NCI-H2171 treated with DMSO at 0.1 percent for 48 hours (cell line): ENCODE measurements around the gene PRKAG2.

Experiments used
- DNase-seq: peaks from one replicate; lab custom pipeline; 2025; lab: John Stamatoyannopoulos, UW

Gene PRKAG2

DNA sequence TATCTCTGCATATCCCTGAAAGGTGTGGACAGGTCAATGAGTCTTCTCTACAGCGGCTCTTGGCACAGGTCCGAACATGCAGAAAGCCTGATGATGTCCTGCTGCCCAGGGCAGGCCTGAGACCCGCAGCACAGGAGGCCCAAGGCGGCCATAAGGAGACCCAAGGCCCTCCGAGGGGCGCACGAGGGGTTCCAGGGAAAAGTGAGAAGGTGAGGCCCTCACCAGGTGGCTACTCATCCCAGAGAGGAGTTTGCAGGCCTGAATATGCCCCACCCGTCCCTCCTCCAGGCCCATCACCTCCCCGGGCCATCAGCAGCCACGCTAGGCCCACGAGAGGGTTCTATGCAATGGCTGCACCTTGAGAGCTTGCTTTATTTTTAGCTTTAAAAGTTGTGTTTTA lies 183.8 kb downstream of the PRKAG2 start:
- DNase-seq: no peak

DNA sequence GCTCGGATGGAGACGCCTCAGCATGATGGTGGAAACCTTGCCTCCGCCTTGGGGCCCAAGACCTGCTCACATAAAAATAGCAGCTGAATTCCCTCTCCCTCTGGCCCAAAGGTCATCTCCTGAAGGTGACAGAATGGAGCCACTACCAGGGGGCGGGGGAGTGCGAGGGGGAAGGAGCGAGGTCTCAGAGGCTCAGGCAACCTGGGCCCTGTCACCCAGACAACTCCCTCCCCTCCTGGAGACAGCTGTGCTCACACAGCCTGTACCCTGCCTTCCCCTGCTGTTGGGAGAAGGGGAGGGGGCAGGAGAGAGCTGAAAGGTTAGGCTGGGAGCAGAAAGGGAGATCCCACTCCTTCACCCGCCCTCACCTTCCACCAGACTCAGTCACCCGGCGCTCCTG lies 184.2 kb downstream of the PRKAG2 start:
- no peak for DNase-seq

DNA sequence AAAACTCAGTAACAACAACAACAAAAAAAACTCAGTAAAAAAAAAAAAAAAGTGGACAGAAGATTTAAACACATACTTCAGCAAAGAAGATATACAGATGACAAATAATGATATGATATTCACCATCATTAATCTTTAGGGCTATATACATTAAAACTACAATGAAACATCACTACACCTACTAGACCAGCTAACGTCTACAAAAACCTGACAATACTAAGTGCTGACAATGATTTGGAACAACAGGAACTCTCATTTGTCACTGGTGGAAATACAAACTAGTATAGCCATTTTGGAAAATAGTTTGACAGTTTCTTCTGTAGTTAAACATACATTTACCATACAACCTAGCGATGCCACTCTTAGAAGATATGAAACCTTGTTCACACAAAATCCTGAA lies 185.5 kb downstream of the PRKAG2 start:
- no peak for DNase-seq

DNA sequence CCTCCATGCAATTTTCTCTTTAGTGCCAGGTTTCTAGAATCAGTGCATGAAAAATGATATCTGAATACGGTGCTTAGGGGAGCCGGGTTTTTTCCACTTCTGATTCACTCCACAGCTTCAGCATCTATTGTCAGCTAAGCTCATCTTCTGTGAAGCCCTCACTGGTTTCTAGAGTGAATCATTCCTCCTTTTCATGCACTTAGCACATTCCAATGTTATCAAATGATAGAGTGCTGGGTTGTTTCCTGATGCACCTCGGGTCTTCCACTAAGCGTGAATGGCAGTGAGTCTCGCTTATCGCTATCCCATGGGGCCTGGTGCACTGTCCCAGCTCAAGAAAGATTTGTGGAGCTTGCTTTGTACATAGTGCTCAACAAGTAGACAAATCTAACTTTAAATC lies 186.3 kb downstream of the PRKAG2 start:
- DNase-seq: no peak

- DNase-seq: peak; percentile 83
Observed at GRCh38 chr7:151689196-151689971, 187.5 kb downstream of the PRKAG2 start.

- no peak for DNase-seq
Observed at GRCh38 chr7:151688236-151688780, 188.6 kb downstream of the PRKAG2 start.

- no peak for DNase-seq
Observed at GRCh38 chr7:151687523-151688235, 189.2 kb downstream of the PRKAG2 start.

DNA sequence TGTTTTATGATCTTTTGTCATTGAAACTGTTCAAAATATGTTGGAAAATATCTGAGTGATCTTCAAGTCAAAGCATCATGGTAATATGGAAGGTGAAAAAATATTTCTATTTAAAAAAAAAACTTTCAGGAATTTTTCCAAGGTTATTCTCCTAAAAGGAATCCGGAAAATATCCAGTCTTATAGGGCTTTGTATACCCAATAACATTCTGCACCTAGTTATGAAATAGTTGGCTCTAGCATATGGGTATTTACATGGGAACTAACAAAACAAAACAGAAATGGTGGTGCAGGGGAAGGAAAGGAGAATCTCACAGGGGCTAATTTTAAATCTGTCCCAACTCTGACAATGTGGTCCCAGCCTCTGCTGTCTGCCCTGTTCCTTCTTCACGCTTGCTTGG lies 190.1 kb downstream of the PRKAG2 start:
- DNase-seq: no peak

GRCh38 chr7:151686016-151686766 lies 190.7 kb downstream of the PRKAG2 start:
- DNase-seq: no peak

DNA sequence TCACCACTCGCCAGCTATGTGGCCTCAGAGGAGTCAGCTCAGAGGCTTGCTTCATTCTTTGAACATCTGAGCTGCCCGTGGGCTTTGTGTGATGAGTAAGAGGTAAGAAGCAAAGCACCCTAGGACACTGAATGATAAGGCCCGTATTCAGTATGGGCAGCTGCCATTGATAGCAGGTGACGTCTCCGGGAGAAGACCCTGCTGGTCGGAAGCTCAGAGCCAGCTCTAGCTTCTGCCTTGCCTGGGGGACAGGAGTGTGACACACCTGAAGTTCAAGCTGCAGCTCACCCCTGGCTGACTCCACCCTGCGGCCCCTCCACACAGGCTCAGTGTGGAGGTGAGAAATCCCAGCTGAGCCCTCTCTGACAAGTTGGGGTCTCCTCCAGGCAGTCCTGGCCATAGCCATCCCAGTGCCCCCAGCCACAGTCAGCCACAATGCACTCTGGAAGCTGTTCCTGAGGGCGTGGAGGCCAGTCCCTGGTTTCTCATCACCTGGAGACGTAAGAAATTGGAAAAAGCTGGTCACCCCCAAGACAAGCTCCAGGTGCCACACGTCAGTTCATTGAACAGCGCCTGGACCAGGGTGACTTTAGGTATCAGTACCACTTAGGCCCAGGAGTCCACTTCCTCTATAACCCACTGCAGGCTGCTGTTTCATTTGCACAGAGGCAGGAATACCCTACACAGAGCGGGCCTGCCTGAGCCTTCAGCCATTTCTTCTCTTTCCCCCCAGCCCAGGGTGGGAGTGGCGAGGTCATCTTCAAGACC lies 192.3 kb downstream of the PRKAG2 start:
- no peak for DNase-seq

DNA sequence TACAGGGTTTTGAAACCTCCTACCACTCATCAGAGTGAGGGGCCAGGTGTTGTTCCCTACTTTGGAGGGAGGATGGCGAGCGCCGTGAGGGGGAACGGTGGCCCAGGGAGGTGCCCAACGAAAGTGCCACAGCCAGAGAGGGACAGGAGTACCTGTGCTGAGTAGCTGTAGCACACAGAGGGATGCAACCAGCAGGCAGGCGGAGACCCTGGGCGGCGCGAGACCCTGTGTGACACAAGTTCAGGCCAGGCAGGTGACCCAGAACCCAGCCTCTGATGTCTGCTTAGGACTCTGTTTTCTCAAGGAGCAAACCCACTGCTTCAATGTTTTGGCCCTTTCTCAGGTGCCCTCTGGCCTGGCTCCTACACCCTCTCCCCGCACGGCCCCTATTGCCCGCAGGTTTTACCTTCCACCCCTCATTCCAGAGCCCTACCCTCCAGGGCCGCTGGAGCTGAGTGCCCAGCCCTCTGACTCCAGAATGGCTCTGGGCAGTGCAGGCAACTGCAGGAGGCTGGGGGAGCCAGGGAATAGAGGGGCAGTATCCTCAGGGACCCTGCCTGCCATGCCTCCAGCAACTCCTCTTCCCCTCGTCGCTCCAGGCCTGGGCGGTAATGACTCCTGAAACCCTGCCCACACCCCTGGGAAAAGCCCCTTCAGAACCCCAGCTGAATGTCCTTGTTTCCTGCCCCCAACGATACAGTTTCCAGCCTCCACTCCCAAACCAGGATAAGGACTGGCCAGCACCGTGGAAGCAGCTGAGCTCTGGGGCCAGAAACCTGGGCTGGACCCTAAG lies 193.1 kb downstream of the PRKAG2 start:
- DNase-seq: no peak

DNA sequence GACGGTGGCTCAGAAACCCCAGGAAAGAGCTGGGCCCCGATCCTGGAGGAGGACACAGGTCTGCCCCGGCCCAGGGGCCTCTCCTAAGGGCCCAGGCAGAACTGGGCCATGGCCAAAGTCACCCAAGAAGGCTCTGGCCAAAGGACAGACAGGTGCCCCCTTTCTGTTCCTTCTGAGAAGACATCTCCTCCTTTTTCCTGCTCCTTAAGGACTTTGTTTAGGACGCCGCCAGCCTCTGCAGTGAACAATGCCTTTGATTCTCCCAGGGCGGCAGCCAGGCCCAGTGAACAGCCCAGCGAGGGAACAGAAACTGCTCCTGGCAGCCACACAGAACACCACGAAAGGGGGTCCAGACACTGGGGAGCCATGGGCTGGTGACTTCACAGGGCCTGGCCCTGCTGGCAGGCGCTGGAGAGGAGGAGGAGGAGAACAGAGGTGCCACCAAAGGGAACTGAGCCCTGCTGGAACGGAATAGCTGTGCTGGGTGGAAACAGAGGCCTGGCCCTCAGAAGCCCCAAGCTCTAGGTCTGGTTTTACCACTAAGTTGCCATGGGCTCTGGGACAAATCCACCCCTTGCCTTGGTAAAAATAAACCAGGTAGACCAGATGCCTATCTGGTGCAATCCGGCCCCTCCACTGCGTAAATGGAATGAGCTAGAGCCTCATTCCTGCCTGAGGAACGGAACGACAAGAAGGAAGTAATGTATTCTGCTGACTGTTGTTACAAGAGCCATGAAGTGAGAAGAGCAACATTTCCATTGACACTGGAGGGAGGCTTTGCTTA lies 193.9 kb downstream of the PRKAG2 start:
- no peak for DNase-seq

GRCh38 chr7:151681726-151682125 lies 195.2 kb downstream of the PRKAG2 start:
- no peak for DNase-seq

DNA sequence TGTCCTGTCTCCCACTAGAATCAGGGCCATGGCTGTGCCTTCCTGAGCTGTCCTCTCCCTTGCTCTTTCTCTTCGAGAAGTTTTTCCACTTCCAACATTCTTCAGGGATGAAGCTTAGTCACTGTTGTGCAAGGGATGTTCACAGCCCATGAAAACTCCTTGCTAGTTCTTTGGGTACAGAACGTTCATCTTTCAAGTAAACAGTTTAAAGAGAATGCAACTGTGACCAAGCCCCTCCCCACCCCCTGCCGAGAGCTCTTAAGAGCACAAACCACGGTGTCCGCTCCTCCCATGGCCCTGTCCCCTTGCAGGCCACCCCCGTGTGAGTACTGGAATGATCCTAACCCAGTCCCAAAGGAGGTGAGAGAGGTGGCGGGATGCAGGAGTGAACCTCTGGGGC lies 196.1 kb downstream of the PRKAG2 start:
- DNase-seq: no peak

DNA sequence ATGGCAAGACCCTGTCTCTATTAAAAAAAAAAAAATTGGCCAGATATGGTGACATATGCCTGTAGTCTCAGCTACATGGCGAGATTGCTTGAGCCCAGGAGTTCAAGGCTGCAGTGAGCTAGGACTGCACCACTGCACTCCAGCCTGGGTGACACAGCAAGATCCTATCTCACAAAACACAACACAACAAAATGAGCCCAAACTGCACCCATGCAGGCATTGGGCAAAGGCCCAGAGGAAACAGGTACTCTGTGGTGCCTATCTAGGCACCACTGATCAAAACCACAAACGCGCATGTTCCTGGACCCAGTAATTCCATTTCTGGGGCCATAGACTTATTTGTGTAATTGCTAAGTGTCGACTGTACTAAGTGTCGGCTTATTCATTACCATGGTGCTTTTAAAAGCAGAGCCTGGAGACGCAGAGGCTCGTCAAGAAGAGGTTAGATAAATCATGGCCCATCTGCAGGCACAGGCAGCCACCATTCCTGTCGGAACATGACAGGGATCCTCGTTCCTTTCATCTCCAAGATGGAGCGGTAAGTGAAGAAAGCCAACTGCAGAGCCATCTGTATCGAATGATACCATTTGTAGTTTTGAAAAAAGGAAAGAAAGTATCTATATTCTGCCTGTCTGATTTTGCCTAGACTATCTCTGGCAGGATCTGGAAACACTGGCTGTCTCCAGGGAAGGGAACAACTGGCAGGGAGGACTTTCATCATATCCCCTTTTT lies 196.9 kb downstream of the PRKAG2 start:
- DNase-seq: no peak

- no peak for DNase-seq
Observed at GRCh38 chr7:151679071-151679708, 197.7 kb downstream of the PRKAG2 start.

- DNase-seq: no peak
Observed at GRCh38 chr7:151678227-151678604, 198.7 kb downstream of the PRKAG2 start.

DNA sequence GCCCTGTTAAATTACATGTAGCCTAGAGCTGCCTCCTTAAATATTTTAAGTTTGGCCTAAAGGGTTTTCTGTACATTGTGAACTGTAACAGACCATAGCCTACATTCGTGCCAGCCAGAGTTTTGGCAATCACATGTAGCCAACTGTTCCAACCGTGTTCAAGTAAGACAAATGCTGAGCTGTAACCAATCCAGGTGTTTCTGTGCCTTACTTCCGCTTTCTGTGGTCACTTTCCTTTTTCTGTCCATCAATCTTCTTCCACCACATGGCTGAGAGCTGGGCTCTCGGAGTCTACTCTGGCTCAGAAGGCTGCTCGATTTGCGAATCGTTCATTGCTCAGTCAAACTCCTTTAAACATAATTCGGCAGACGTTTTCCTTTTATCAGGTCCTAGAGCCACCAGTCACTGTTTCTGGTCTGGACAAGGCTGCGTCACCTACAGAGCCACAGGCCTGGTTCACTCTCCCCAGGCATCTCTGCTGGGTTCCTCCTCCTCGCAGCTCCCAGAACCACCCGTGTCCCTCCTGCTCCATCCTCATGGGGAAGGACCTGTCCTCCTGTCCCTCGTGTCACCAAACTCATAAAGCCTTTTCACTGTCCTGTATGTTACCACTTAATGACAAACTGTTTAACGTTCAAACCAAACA lies 199.2 kb downstream of the PRKAG2 start:
- DNase-seq: no peak

- DNase-seq: no peak
Observed at GRCh38 chr7:151676759-151677158, 200.2 kb downstream of the PRKAG2 start.
